GM10248 (cell line): Measurements from ENCODE around the gene TNFAIP8L2.

ENCODE experiments used
- CTCF ChIA-PET: fragments of 300-600 bp; sonication (Branson Sonifier 250); formaldehyde crosslinking; extraction: SDS; loops from one replicate; lab custom pipeline; 2021; ENCODE audit warnings: antibody characterized with exemption; lab: Yijun Ruan, JAX
- POLR2A ChIA-PET: fragments of 350-650 bp; sonication (Branson Sonifier 250); formaldehyde crosslinking; extraction: SDS; loops from one replicate; lab custom pipeline; 2020; ENCODE audit warnings: antibody characterized with exemption; lab: Yijun Ruan, JAX
- DNase-seq: peaks from one replicate; pipeline ENCODE4 v3.0.0; 2012; ENCODE audit errors: extremely low spot score
- TF ChIP-seq, protein P1 (sequence below): IDR thresholded peaks from 2 replicates; pipeline ENCODE4 v1.5.1; 2012; ENCODE audit warnings: mild to moderate bottlenecking, low read depth; ENCODE audit errors: extremely low read depth, missing control alignments, control extremely low read depth

The TNFAIP8L2 gene

DNA sequence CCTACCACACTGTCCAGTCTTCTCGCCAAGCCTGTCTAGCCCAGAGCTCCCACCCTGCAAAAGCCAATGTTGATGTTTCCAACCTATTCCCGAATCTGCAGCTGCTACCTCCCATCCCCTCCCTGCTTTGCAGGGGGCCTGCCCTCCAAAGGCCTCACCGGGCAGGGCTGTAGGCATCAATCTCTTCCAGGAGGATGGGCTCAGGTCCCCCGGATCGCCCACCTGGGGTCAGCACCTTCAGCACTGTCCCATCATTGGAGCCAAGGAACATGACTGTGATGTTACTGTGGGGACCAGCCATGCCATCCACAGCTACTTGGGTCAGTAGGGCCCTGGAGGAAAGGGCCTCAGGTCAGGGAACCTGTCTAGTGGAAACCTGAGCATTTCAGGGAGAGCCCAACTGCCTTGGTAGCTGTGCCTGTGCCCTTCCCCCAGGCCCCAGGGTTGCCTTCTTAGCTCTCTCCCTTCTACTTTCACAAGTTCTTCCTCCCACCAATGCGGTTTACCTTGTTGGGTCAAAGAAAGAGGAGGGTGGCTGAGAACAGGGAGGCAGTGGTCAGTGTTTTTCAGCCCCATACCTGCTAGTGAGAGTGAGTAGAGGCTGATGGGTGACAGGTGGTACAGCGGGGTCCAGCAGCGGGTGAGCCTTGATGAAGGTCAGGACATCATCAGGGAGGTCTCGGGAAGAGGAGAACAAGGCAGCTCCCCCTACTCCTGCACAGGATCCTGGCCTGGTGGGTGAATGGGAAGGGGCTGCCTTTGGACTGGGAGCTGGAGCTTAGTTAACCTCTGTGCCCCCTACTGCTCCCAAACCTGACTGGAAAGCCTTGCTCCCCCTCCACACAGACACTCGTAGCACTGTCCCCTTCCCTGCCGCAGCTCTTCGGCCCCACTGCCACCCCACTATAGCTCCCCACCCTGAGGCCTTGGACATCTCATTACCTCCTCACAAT, 20.7 kb upstream of the TNFAIP8L2 start:
- TF ChIP-seq, protein P1, sequence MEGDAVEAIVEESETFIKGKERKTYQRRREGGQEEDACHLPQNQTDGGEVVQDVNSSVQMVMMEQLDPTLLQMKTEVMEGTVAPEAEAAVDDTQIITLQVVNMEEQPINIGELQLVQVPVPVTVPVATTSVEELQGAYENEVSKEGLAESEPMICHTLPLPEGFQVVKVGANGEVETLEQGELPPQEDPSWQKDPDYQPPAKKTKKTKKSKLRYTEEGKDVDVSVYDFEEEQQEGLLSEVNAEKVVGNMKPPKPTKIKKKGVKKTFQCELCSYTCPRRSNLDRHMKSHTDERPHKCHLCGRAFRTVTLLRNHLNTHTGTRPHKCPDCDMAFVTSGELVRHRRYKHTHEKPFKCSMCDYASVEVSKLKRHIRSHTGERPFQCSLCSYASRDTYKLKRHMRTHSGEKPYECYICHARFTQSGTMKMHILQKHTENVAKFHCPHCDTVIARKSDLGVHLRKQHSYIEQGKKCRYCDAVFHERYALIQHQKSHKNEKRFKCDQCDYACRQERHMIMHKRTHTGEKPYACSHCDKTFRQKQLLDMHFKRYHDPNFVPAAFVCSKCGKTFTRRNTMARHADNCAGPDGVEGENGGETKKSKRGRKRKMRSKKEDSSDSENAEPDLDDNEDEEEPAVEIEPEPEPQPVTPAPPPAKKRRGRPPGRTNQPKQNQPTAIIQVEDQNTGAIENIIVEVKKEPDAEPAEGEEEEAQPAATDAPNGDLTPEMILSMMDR, result no peak
- CTCF ChIA-PET, result interaction anchor here (1.0 to 3.8 kb wide), 5 partner anchors 12 to 65 kb away, joined by 3 to 29 read pairs (median 11); partner anchors contain the start of genes GABPB2, SEMA6C and TNFAIP8L2
- DNase-seq, result no peak
- POLR2A ChIA-PET, result no interaction called here

DNA sequence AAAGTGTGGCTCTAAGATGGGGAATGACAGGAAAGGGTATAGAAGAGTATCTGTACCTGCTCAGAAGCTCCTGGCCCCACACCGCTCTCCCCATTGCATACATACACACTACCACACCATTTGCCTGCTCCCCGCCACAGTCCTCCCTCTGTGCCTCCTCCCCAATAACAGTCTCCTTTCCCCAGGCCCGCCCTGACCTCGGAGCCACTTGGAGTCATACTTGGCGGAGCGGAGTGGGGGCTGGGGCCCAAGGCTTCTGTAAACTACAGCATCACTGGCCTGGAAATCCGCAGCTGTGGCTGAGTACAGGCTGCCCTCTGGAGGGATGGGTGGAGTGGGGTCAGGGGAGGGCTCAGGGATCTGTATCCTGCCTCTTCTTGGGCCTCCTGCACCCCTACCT, 18.7 kb upstream of the TNFAIP8L2 start:
- no peak for DNase-seq
- ChIA-PET POLR2A (no interaction called here), CTCF (no interaction called here)
- TF ChIP-seq, protein P1, result no peak

DNA sequence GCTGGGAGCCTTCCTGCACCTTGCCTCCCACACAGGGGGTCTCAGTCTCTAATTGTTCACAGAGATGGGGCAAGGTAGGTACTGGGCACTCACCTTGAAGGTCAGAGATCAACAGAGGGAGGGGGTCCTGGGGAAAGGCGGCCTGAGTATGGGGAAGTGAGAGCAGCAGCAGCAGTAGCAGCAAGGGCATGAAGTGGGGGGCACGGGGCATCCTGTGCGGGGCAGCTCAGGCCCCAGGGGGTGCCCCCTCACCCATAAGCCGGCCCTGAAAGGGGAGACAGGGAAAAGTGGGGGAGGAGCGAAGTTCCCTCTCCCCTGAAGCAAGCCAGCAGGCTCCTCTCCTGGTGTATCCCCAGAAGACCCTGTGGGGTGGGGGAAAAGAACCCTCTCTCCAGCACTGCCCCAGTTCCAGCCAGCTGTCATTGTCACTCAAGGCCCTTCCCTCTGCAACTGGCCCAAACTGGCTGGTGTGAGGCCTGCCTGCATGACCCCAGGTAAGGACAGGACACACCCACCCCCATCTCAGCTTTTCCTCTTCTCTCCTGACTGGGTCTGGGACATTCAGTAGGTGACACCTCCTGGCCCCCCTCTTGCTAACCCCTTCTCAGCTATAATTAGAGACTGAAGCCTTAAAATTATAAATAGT, 13.9 kb upstream of the TNFAIP8L2 start:
- ChIA-PET POLR2A (no interaction called here), CTCF (interaction anchor here (1.1 to 7.5 kb wide), 7 partner anchors 8 to 45 kb away, joined by 3 to 56 read pairs (median 9); partner anchors contain the start of gene TNFAIP8L2)
- DNase-seq, result no peak
- TF ChIP-seq, protein P1, result no peak

DNA sequence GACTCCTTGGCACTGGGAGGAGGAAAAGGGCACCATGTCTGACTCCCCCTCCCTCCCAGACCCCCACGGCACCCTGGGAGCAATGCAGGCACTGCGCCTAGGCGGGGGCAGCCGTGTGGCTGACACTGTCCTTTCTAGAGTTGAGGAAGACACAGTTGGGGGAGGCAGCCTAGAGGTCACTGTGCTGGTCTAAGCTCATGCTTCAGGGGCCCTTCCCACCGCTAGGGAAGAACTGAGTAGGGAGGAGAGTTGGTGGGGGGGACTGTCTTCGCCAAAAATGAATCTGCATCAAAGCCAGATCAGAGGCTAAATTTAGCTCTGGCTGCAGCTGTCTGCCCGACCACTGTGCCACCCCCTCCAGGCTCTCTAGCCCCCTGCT, 13.4 kb upstream of the TNFAIP8L2 start:
- no peak for DNase-seq
- TF ChIP-seq, protein P1, result no peak
- ChIA-PET CTCF (interaction anchor here (1.1 to 7.5 kb wide), 6 partner anchors 9 to 46 kb away, joined by 3 to 56 read pairs (median 11); partner anchors contain the start of gene TNFAIP8L2), POLR2A (interaction anchor here (0.6 kb wide), 1 partner anchor 117 kb away, joined by 4 read pairs; no protein-coding TSS in a partner anchor)

DNA sequence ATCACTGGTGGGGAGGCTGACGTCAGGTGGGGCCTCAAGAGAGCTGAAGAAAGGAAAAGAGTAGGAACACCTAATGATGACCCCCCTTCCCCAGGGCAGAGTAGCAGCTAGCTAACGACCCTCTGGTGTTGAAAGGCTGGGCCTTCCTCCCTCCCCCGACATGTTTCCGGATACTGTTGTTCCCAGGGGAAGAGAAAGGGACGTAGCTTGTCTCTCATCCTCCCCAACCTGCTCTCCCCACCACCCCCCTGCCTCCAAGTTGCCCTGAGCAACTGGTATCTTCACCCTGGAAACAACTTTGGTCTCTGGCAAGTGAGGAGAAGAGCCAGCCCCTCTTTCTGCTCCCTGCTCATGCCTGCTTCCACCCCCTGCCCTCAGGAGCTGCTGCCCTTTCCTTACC, 12.5 kb upstream of the TNFAIP8L2 start:
- DNase-seq, result no peak
- TF ChIP-seq, protein P1, result no peak
- ChIA-PET POLR2A (no interaction called here), CTCF (interaction anchor here (3.0 to 7.5 kb wide), 3 partner anchors 12 to 44 kb away, joined by 18 to 56 read pairs (median 19); partner anchors contain the start of gene TNFAIP8L2)
